ENCODE data around the gene DCDC2.

DNA sequence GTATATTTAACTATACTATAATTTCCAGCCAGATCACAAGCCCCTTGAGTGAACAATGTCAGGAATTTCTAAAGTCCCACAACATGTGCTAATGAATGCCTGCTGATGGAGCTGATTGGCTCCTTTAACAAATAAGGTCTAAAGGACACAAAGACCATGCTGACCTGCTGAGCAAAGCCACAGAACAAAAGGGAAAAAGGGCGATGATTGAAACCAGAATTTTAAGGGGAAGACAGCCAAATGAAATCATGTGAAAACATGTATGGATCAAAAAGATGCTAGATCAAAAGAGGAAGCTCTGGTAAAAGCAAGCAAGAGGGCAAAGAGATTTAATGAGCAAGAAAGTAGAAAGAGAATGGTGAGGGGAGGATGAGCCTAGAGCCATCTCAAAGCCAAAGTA is 105.6 kb downstream of the DCDC2 start:
- no peak for TF ChIP-seq POLR2A (IDR thresholded peaks at IDR 0.05)
- TF ChIP-seq, protein P1, sequence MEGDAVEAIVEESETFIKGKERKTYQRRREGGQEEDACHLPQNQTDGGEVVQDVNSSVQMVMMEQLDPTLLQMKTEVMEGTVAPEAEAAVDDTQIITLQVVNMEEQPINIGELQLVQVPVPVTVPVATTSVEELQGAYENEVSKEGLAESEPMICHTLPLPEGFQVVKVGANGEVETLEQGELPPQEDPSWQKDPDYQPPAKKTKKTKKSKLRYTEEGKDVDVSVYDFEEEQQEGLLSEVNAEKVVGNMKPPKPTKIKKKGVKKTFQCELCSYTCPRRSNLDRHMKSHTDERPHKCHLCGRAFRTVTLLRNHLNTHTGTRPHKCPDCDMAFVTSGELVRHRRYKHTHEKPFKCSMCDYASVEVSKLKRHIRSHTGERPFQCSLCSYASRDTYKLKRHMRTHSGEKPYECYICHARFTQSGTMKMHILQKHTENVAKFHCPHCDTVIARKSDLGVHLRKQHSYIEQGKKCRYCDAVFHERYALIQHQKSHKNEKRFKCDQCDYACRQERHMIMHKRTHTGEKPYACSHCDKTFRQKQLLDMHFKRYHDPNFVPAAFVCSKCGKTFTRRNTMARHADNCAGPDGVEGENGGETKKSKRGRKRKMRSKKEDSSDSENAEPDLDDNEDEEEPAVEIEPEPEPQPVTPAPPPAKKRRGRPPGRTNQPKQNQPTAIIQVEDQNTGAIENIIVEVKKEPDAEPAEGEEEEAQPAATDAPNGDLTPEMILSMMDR (IDR thresholded peaks at IDR 0.05 in 4 of 5, conservative IDR thresholded peaks at IDR 0.05 in 1 of 5), result no peak

Measured in gastrocnemius medialis (tissue), 4 donors.